HG02763 (cell line): ENCODE results near the gene IL17B.

Experiments
- ATAC-seq: cut with Tn5 transposase; IDR thresholded peaks from one replicate; pipeline ENCODE4 v1.9.1; 2021; ENCODE audit warnings: mild to moderate bottlenecking, moderate library complexity; ENCODE audit not compliant: unreplicated experiment

Gene IL17B

DNA sequence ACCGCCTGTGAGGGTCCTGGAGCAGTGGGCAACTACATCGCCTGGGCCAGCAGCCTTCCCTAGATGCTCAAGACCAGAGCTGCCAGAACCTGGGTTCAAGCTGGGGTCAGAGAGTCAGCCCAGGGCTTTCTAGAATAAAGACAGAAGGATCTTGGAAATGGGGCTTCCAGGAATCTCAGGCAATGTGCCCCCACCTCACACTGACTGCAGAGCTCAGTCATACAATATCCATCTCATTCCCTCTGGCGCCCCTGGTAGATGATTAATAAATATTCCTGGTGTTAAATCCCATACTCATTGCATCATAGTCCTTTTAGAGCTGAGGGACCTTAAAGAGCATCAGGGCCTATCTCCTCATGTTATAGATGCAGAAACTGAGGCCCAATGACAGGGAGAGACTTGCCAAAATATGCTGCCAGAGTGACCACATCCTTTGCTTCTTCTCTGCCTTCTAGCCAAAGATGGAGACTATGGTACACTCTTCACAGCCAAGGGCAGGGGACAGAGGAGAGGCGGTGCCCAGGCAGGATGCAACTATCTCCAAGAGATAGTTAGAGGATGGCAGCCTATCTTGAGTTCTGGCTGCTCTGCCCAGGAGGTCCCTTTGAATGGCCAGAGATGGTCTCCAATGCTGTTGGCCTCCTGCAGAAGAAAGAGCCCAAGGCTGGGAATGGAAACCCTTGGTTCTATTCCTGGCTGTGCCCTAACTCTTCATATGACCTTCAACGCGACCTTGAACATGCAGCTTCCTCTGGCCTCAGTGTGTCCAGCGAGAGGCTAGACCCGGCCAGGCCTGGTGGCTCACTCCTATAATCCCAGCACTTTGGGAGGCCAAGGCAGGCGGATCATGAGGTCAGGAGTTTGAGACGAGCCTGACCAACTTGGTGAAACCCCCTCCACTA, 36.2 kb upstream of the IL17B start:
- ATAC-seq: no peak

GRCh38 chr5:149414405-149415065, 35.4 kb upstream of the IL17B start:
- no peak for ATAC-seq

DNA sequence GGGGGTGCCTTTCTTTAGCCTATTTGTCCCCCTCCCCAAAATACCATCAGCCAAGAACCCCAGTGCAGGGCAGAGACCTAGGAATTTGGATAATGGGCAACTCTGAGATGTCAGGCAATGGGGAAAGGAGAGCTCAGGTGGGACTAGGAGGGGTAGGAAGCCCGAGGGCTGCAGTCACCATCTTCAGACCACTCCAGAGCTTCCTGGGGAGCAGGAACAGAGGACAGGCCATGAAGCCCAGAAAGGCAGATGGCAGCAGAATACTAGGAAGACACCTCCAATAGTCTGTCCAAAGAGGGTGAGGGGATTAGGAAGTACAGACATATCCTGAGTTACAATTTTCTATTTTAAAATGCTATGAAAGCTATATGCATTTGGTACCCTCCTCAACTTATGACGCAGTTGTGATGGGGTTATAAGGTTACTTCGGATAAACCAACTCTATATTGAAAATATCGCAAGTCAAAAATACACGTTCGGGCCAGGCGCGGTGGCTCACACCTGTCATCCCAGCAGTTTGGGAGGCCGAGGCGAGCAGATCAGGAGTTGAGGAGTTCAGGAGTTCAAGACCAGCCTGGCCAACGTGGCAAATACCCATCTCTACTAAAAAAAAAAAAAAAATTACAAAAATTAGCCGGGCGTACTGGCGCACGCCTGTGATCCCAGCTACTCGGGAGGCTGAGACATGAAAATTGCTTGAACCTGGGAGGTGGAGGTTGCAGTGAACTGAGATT, 34.6 kb upstream of the IL17B start:
- no peak for ATAC-seq

- ATAC-seq: no peak
Measured at GRCh38 chr5:149412783-149413476, 33.8 kb upstream of the IL17B start.

GRCh38 chr5:149411738-149412519, 32.8 kb upstream of the IL17B start:
- ATAC-seq: no peak

GRCh38 chr5:149410721-149411432, 31.8 kb upstream of the IL17B start:
- ATAC-seq: no peak

GRCh38 chr5:149410071-149410470, 31.0 kb upstream of the IL17B start:
- ATAC-seq: no peak

DNA sequence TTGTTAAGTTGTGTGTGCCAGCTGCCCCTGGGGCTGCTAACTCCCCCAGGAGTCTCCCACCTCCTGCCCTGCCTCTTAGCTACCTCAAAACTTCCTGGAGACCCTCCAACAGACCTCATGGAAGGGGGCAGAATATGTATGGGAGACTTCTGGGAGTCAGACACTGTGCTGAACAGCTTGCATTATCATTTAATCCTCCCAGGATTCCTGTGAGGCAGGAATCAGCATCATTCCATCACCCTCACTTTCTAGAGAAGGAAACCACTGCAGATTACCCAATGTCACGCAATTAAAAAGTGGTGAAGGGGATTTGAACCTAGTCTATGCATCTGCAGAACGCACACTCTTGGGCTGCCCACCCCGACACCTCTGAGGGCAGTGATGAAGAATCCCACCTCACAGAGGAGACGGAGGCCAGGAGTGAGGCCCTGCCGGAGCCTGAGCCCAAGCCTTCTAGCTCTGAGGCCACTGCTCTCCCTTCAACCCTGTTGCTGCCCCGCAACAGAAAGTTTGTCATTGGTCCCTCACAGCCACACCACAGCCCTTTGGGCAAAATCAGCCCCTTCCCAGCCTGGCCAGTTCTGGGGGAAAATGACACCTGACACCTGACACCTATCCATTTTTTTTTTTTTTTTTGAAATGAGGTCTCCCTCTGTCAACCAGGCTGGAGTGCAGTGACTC, 30.3 kb upstream of the IL17B start:
- ATAC-seq: no peak

DNA sequence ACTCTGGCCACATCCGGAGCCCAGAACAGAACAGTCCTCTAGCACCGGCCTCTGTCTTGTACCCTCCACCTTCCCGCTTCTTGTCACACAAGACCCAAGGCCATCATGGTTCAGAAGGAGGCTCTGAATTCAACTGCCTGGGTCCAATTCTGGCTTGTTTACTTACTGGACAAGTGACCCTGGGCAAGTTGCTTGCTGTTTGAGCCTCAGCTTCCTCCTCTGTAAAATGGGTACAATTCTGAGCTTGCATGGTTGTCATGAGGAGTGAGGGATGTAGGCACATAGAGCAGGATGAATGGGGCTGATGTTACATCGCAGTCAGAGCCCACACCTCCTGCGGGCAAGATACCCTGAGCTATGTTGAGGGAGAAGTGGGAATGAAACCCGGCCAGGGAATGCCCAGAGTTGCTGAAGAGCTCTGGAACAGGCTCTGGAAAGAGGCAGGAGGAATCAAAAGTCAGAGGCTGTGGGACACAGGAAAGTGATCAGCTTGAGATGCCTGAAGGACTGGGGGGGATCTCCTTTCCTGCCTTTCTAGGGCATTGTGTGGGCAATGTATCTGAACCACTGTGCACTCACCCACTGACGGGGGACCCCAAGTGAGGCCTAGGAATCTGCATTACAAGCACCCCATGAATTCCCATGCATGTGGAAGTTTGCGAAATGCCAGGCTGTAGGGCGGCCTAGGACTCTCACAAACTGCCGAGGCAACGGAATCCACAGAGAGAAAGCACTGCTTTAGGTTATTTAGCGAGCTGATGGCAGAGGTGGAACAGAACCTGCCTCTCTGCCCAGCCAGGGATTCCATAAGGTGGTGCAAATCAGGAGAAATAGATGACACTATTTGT, 29.4 kb upstream of the IL17B start:
- ATAC-seq: no peak

DNA sequence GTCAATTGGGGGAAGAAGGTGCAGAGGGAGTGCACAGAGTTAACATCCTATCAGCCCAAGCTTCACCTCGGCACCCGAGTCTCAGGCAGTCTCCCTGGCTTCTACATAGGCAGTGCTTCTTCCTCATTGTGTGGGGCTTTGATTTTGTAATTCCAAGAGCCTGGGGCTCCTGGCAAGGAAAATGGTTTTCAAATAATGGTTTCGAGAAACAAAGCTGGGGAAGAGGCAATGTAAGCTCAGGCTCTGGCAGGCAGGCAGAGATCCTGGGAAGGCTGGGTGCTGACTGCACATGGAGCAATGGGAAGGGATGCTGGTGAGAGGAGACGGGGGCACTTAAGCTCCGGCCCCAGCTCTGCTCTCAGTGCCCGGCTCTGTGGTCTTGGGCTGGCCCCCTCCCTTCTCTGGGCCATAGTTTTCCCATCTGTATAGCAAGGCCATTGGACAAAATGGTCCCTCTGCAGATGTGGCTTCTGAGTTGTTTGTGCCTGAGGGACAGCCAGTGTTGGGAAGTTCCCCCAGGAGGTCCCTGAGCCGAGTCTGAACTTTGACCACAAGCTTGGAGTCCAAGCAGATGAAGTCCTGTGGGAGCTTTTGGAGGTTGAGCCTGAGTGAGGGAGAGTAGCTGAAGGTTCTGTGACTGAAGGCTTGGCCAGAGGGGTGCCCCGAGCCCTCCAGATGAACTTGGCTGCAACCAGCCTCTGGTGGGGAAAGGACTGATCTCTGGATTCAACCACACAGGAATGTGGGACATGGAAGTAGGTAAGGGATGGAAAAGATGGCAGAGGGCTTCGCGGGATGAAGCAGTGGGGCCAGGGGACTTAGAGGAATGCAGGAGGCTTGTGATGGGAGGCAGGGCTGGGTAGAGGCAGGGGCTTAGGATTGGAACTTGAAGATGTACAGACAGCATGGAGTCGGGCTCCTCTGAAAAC, 28.5 kb upstream of the IL17B start:
- ATAC-seq: no peak

DNA sequence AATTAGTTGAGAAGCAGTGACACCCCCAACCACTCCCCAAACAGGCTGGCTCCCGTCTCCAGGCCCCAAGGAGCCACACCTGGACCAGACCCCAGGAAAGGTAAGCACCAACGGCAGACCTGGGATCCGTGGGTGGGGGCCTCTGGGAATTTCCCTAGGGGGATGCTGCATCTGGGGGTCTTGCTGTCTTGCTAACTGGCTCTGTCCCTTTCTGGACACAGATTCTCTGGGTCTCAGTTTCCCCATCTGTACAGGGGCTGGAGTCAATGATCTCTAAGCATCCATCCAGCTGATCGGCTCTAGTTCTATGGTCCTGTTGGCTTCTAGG, 27.9 kb upstream of the IL17B start:
- ATAC-seq: no peak

DNA sequence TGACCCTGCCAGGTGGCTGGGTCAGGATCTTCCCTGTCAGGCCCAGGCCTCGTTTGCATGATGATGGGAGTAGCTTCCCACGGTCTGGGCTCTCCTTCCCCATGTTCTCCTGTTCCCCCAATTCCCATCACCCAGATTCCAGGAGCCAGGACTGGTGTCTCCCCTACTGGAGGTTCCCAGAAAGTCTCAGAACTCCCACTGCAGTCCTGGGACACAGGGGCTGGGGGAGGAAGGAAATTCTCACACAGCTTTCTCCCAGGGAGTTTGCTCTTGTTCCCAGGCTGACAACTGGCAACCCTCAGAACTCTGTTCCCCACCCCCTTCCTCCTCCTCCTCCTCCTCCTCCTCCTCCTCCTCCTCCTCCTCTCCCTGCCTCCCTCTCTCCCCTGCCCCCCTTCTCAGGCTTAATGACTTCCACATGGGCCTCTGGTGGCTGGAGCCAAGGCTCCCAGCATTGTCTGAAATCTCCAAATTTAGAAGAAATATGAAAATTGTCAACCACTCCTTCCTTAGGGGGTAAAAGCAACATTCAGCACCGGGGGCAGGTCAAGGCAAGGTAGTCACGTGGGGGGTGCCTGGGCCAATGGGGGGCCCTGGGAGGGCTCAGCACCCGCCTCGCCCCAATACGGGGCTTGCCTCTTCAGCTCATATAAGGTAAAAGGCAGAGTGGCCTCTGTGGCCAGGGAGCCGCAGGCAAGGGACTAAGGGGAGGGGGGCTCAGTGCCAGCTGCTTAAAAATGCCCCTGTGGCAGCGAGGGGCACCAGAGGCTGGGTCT, 27.3 kb upstream of the IL17B start:
- ATAC-seq: no peak

DNA sequence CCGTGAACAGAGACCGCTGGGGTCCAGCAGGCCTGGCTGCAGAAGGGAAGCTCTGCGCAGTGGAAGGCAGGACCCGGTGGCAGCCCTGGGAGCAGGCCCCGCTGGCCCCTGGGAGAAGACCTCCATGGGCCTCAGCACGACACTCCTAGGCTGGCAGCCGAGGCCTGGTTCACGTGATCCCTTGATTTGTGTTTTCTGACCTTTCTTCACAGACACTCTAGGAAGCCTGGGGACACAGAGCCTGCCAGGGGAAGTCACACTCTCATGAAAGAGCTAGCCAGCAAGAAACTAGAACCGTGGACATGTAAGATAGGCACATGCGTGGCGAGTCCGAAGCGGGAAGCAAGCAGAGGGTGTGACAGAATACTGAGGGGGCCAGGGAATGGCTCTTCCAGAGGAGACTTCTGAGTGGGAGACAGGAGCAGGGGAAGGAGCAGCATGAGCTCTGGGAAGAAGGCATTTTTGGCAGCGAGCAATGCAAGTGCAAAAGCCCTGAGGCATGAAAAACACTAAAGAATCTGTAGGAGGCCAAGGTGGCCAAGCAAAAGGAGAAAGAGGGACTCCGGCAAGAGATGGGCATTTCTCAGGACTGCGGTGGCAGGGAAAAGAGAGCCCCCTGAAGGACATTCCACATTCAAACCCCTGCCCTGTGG, 26.6 kb upstream of the IL17B start:
- no peak for ATAC-seq

GRCh38 chr5:149404746-149405549, 25.9 kb upstream of the IL17B start:
- ATAC-seq: no peak
